HG02970 (cell line): ENCODE results near the gene ACADS.

Experiments used
- ATAC-seq: cut with Tn5 transposase; IDR thresholded peaks from one replicate; pipeline ENCODE4 v1.9.1; 2021; ENCODE audit warnings: mild to moderate bottlenecking, moderate library complexity, moderate number of reproducible peaks; ENCODE audit not compliant: unreplicated experiment, low FRiP score

The ACADS gene

DNA sequence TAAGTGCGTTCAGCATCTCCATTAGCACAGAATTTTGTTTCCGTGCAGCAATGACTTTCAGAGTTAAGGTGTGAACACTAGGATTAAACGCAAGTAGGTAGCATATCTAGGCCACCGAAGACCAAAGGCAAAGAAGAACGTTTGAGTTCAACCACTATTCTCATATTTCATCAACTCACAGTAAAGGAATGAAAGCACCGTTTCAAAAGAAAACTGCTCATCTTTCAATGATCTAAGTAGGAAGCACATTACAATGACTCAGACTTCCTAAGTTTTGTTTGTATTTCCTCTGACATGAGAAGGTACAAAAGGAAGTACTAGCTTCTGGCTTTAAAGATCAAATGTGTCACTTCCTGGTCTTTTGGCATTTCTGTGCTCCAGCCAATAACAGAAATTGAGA, 57.6 kb downstream of the ACADS start:
- no peak for ATAC-seq

DNA sequence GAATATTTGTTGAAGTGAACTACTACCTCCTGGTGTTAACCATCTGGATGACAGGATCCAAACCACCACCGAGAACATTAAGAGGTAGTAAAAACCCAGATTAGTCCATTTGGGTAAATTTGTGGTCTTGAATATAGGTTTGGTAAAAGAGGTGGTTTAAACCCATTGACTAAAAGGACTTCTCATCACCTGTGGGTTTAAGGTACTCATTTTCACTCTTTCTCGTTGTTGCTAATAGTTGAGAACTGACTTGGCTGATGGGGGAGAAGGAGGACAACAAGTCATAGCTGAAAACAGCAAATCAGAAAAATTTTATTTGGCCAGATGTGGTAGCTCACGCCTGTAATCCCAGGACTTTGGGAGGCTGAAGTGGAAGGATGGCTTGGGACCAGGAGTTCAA, 59.2 kb downstream of the ACADS start:
- ATAC-seq, result no peak

DNA sequence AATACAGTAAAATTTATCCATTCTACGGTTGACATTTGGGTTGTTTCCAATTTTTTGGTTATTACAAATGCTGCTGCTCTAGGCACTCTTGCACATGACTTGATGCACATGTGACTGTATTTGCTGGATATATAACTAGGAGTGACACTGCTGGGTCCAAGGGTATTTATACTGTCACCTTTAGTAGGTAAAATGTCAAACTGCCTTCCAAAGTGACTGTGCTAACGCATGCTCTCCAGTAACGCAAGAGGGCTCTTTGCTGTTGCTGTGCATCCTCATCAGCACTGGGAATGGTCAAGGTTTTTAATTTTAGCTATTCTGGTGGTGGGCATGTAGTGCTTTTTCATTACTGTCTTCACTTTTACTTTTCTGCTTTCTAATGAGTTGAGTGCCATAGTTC, 62.3 kb downstream of the ACADS start:
- no peak for ATAC-seq
